Measurements from ENCODE around the gene ARPC1B. TPM values are rescaled to one million over a fixed set of nuclear protein-coding genes. Genes with fewer than 3 reads are reported as not detected.

The ARPC1B gene
- total RNA-seq, 1 donor from 2014 or later: 55.0 TPM

DNA sequence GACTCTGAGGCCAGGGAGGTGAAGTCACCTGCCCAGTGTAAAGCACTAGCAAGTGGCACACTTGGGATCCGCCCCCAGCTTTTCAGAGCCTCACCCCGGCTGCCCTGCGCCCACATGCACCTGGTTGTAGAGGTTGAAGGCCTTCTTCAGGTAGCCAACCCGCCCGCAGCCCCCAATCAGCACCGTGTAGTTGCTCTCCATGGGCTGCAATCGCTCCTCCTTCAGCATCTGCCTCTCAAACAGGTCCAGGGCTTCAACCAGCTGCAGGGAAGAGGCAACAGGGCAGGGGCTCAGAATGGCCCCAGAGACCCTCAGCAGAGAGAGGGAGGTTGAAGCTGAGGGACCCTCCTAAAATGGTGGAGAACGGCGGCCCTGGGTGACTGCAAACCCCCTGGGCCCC lies 58.6 kb downstream of the ARPC1B start:
- H3K4me1 Mint-ChIP-seq (ENCODE audit: unreplicated experiment): no peaks in the 10 kb centered on the region
- H3K27ac Mint-ChIP-seq: no peak overlapping the region
- H3K27me3 Mint-ChIP-seq: no peaks in the 10 kb centered on the region
- H3K9me3 Mint-ChIP-seq: no peaks in the 10 kb centered on the region
- no peak for DNase-seq (ENCODE audit: extremely low spot score, unreplicated experiment)
- peaks cover 3% of the 10 kb centered on the region for H3K36me3 Mint-ChIP-seq
- TF ChIP-seq CTCF (conservative IDR thresholded peaks at IDR 0.05): no peak
- H3K4me3 Mint-ChIP-seq: no peak overlapping the region

GRCh38 chr7:99437946-99438572 lies 63.5 kb downstream of the ARPC1B start:
- no peak for DNase-seq (ENCODE audit: extremely low spot score, unreplicated experiment)
- Mint-ChIP-seq H3K9me3 (no peaks in the 10 kb centered on the region), H3K4me1 (ENCODE audit: unreplicated experiment) (no peaks in the 10 kb centered on the region), H3K27me3 (no peaks in the 10 kb centered on the region), H3K4me3 (peak overlapping the region; percentile 98), H3K36me3 (peaks cover 8% of the 10 kb centered on the region), H3K27ac (peak overlapping the region; percentile 91)
- TF ChIP-seq CTCF (conservative IDR thresholded peaks at IDR 0.05): no peak

- H3K27ac Mint-ChIP-seq: peak within 1 kb of the TSS; percentile 91
- no peaks in the 10 kb centered on the region for H3K4me1 Mint-ChIP-seq (ENCODE audit: unreplicated experiment)
- H3K36me3 Mint-ChIP-seq: peaks cover 11% of the 10 kb centered on the region
- H3K27me3 Mint-ChIP-seq: no peaks in the 10 kb centered on the region
- H3K4me3 Mint-ChIP-seq: peak within 1 kb of the TSS; percentile 98
- no peaks in the 10 kb centered on the region for H3K9me3 Mint-ChIP-seq
- TF ChIP-seq CTCF (conservative IDR thresholded peaks at IDR 0.05): no peak
- DNase-seq (ENCODE audit: extremely low spot score, unreplicated experiment): peak; percentile 97
Measured at GRCh38 chr7:99438573-99439480, 64.3 kb downstream of the ARPC1B start, which contains the start of the genes CPSF4 and PTCD1. Gene CPSF4, plus strand, starts transcription at chr7:99438943. Its CDS starts 140 bp downstream, at chr7:99439083. Gene PTCD1, minus strand, starts transcription at chr7:99438798. Its CDS starts 3,556 bp downstream, at chr7:99435242.

GRCh38 chr7:99440195-99440594 lies 65.7 kb downstream of the ARPC1B start:
- H3K9me3 Mint-ChIP-seq: no peaks in the 10 kb centered on the region
- TF ChIP-seq CTCF (conservative IDR thresholded peaks at IDR 0.05): no peak
- H3K4me3 Mint-ChIP-seq: peak overlapping the region; percentile 98
- no peaks in the 10 kb centered on the region for H3K27me3 Mint-ChIP-seq
- no peaks in the 10 kb centered on the region for H3K4me1 Mint-ChIP-seq (ENCODE audit: unreplicated experiment)
- H3K27ac Mint-ChIP-seq: peak overlapping the region; percentile 90
- H3K36me3 Mint-ChIP-seq: peaks cover 17% of the 10 kb centered on the region
- no peak for DNase-seq (ENCODE audit: extremely low spot score, unreplicated experiment)

Other genes starting within 250 kb of the ARPC1B start
- 22.1 and 31.3 TPM in 2 replicates for gene SMURF1, start 230.6 kb upstream of the ARPC1B start, total RNA-seq (ENCODE audit: low replicate concordance)
- 0.17 and 0.48 TPM in 2 replicates for gene KPNA7, start 166.6 kb upstream of the ARPC1B start, total RNA-seq (ENCODE audit: low replicate concordance)
- not detected in 2 replicates for gene MYH16, start 101.9 kb upstream of the ARPC1B start, total RNA-seq (ENCODE audit: low replicate concordance)
- gene ARPC1A, start 48.8 kb upstream of the ARPC1B start, total RNA-seq (ENCODE audit: low replicate concordance): 164 and 209 TPM in 2 replicates
- gene PDAP1, start 33.9 kb downstream of the ARPC1B start, total RNA-seq (ENCODE audit: low replicate concordance): 112 and 115 TPM in 2 replicates
- 102 and 166 TPM in 2 replicates for gene BUD31, start 34.2 kb downstream of the ARPC1B start, total RNA-seq (ENCODE audit: low replicate concordance)
- gene PTCD1, start 64.1 kb downstream of the ARPC1B start, total RNA-seq (ENCODE audit: low replicate concordance): 7.9 and 11.3 TPM in 2 replicates
- 48.4 and 64.1 TPM in 2 replicates for gene CPSF4, start 64.2 kb downstream of the ARPC1B start, total RNA-seq (ENCODE audit: low replicate concordance)
- gene ATP5MF, start 91.4 kb downstream of the ARPC1B start, total RNA-seq (ENCODE audit: low replicate concordance): 345 and 403 TPM in 2 replicates
- gene ZNF789, start 98.2 kb downstream of the ARPC1B start, total RNA-seq (ENCODE audit: low replicate concordance): 12.6 and 19.0 TPM in 2 replicates
- 24.3 and 31.8 TPM in 2 replicates for gene ZNF394, start 125.6 kb downstream of the ARPC1B start, total RNA-seq (ENCODE audit: low replicate concordance)
- 9.2 and 14.0 TPM in 2 replicates for gene ZKSCAN5, start 129.9 kb downstream of the ARPC1B start, total RNA-seq (ENCODE audit: low replicate concordance)
- 10.2 and 10.8 TPM in 2 replicates for gene FAM200A, start 177.4 kb downstream of the ARPC1B start, total RNA-seq (ENCODE audit: low replicate concordance)
- 69.2 and 89.1 TPM in 2 replicates for gene ZNF655, start 183.9 kb downstream of the ARPC1B start, total RNA-seq (ENCODE audit: low replicate concordance)
- 0.36 and 0.82 TPM in 2 replicates for gene TMEM225B, start 223.5 kb downstream of the ARPC1B start, total RNA-seq (ENCODE audit: low replicate concordance)
- gene ZSCAN25, start 242.2 kb downstream of the ARPC1B start, total RNA-seq (ENCODE audit: low replicate concordance): 22.9 and 25.4 TPM in 2 replicates